Activated CD8-positive, alpha-beta memory T cell treated with anti-CD3 and anti-CD28 coated beads, Interleukin-2, amount 50 U/mL, for 24 hours (primary cell): Measurements from ENCODE around the gene STARD3NL.
"Not testable (repeated sequence)": the region's sequence is repeated elsewhere in the genome, so short reads cannot be mapped to it uniquely, and the experiment has no call there.

Experiments
- DNase-seq: peaks from one replicate; pipeline ENCODE4 v3.0.0-alpha.2; 2020; ENCODE audit errors: extremely low read depth

Gene STARD3NL, protein sequence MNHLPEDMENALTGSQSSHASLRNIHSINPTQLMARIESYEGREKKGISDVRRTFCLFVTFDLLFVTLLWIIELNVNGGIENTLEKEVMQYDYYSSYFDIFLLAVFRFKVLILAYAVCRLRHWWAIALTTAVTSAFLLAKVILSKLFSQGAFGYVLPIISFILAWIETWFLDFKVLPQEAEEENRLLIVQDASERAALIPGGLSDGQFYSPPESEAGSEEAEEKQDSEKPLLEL

DNA sequence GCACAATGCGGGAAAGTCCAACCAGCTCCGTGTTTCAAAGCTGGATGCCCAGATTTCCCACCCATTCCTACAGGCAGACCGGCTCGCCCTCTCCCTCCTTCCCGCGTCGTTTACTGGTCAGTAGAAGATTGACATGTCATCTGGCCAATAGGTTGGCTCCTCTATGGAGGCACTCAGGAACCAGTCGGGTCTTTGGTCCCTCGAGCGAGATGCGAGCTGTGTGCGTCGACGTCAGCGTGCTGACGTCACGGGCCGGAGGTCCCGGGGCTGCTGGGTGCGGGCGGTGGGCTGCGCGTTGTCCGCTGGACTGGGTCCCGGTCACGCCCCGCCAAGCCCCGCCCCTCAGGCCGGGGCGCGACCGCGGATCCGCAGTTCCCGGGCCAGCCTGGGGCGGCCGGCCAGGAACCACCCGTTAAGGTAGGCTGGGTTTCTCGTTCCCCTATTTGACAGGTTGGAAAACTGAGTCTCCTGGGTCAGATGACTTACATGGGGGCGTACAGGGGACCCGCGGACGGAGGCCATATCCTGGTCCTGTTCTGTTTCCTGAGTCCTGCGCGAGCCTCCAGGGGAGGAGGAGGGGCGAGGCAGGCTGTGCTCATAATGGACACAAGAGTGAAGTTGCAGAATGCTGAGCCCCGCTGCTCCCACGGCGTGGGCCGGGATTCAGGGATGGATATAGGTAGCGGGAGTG lies at the start of gene STARD3NL:
Gene STARD3NL, plus strand, starts transcription at position 242 of the 691 bp plus-strand sequence. CDS start 29,260 bp downstream, outside the sequence.
- DNase-seq, result peak; percentile 82

DNA sequence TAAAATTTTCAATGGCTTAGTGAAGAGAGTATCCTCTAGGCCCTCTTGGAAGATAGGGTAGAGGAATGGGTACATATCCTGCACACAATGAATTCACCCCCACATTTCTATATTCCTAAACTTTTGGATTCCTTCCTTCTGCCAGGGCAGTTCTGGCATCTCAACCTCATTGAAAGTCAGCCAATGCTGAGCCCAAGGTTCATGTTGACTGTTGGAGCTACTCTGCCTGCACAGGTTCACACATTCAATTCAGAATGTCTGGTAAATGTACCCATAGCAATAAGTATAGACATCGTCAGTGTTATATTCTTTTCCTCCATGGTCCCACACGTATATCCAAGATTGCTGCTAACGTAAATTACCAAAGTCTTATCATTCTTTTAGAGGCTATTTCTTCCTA lies 48.9 kb upstream of the STARD3NL start:
- no peak for DNase-seq

DNA sequence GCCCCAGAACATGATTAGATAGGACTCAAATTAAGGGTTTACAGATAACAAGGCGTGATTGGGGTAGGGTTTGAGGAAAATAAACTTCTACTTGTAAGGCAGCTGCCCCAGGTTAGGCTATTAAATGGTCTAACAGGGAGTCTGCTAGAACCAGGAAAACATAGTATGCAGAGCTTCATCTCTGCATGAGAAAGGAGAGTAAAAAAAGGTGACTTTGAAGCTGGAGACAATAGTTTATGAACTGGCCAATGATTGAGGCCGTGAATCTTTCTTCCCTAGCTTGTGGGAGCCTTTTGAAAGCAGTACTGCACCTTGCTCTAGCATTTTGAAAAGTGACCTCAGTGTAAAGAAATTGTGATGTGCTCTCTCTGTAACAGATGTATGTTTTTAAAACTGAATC lies 48.5 kb upstream of the STARD3NL start:
- no peak for DNase-seq

DNA sequence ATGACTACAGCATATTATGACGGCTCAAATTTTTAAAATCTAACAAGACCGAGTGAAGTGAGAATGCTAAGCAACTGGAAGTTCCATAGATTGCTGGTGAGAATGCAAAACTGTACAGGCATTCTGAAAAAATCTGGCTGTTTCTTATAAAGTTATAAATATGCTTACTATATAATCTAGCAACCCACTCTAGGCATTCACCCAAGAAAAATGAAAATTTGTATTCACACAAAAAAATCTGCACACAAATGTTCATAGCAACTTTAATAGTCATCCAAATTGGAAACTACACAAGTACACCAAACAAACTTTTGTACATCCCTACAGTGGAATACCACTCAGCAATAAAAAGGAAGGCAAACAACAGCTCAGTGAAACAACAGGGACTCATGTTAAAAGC lies 39.9 kb upstream of the STARD3NL start:
- no peak for DNase-seq

DNA sequence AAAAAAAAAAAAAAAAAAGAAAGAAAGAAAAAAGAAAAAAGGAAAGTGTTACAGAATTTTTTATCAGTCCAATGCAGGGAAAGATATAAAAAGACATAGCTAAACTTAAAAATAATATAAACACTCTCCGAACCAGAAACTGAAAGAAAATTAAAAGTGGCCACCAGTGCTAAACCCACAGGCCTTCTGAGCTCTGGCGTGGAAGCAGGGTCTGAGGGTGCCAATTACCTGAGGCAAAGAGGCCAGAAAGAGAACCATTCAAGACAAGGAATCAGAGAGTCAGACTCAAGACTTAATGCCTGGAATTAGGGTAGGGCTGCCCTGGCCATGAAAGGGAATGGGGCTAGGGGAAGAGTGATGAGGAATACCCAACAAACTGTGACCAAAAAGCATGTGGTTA lies 36.9 kb upstream of the STARD3NL start:
- DNase-seq, result no peak

DNA sequence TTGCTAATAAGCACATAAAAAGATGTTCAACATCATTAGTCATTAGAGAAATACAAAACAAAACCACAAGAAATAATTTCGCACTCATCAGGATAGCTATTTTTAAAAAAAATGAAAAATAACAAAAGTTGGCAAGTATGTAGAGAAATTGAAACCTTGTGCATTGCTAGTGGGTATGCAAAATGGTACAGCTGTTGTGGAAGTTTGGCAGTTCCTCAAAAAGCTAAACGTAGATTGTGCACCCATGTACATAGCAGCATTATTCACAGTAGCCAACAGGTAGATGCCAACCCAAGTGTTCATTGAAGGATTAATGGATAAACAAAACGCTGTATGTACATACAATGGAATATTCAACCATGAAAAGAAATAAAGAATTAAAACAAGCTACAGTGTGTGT lies 35.3 kb upstream of the STARD3NL start:
- no peak for DNase-seq

DNA sequence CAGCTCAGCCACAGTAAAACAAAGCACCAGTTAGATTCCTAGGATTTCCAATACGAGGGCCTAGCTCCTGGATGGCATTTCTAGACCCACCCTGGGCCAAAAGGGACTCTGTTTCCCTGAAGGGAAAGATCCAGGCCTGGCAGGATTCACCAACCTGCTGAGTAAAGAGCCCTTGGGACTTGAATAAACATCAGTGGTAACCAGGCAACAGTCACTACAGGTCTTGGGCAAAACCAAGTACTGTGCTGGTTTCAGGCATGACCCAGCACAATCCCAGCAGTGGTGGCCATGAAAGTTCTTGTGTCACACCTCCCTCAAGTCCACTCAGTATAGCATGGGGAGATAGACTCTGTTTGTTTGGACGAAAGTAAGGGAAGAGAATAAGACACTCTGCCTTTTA lies 31.0 kb upstream of the STARD3NL start:
- DNase-seq, result no peak

DNA sequence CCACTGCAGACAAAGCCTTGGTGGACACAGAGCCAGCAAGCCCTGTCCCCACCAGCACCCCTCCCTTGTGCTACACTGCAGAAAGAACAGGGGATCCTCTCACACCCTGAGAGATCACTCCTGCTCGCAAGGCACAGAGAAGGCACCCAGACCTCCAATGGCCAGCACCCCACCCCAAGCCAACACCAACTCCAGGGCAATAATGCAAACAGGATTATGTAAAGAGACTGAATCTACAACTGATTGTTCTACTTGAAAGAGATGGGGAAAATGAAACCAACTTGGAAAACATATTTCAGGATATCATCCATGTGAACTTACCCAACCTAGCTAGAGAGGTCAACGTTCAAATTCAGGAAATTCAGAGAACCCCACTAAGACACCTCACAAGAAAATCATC lies 26.5 kb upstream of the STARD3NL start:
- DNase-seq, result no peak

DNA sequence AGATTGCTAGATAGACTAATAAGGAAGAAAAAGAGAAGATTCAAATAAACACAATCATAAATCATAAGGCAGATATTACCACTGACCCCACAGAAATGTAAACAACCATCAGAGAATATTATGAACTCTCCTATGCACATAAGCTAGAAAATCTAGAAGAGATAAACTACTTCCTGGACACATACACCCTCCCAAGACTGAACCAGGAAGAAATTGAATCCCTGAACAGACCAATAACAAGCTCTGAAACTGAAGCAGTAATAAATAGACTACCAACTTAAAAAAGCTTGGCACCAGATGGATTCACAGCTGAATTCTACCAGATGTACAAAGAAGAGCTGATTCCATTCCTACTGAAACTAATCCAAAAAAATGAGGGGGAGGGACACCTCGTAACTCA lies 24.5 kb upstream of the STARD3NL start:
- DNase-seq, result no peak

DNA sequence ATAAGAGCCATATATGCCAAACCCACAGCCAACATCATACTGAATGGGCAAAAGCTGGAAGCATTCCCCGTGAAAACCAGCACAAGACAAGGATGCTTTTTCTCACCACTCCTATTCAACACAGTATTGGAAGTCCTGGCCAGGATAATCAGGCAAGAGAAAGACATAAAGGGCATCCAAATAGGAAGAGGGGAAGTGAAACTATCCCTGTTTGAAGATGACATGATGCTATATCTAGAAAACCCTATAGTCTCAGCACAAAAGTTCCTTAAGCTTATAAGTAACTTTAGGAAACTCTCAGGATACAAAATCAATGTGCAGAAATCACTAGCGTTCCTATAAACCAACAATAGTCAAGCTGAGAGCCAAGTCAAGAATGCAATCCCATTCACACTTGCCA lies 23.8 kb upstream of the STARD3NL start:
- no peak for DNase-seq

DNA sequence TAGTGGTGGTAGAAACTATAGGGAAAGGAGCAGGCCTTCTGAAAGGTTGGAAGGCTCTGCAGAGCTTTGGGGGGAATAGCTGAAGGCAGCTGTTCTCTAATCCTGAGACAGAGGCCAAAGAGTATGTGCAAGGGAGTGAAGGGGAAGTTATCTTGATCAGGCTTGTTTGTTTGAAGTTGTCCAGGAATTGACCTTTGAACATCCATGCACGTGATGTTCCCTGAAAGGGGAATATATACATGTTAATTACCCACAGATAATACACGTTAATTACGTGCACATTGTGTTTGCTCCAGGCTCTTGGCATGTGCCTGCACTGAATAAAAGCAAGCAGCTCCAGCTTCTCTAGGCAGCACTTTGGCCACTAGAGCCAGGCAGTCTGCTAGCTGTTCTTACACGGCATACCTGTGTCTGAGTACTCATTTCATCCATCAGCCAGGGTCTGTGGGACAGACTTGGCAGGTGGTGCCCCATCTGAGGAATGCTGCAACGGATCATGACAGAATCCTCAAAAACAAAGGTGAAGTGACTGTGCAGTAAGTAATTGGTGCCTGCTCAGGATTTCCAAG lies 18.0 kb upstream of the STARD3NL start:
- DNase-seq, result no peak

DNA sequence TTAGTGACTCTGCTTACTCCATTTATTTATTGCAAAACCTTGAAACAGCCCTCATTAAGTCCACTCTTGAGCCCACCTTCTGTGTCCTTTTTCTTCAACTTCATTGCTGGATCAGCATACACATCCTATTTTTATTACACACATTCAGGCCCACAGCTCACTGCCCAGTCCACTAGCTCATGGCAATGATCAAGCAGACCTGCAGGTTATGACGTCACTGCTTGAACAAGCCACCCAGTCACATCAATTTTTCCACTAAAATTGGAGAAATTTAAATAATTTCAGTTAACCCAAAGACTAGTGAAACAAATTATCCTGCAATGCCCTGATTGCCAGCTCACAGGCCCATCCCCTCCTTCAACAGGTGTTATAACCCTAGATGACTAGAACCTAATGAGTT lies 16.0 kb upstream of the STARD3NL start:
- no peak for DNase-seq

DNA sequence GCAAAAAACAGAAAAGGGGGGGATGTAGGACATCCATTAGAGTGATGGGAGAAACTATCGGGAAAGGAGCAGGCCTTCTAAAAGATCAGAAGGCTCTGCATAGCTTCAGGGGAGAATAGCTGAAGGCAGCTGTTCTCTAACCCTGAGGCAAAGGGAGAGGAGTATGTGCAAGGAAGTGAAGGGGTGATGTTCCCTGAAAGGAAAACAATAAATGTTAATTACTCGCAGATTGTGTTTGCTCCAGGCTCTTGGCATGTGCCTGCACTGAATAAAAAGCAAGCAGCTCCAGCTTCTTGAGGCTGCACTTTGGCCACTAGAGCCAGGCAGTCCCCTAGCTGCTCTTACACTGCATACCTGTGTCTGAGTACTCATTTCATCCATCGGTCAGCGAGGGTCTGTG lies 14.4 kb upstream of the STARD3NL start:
- no peak for DNase-seq

DNA sequence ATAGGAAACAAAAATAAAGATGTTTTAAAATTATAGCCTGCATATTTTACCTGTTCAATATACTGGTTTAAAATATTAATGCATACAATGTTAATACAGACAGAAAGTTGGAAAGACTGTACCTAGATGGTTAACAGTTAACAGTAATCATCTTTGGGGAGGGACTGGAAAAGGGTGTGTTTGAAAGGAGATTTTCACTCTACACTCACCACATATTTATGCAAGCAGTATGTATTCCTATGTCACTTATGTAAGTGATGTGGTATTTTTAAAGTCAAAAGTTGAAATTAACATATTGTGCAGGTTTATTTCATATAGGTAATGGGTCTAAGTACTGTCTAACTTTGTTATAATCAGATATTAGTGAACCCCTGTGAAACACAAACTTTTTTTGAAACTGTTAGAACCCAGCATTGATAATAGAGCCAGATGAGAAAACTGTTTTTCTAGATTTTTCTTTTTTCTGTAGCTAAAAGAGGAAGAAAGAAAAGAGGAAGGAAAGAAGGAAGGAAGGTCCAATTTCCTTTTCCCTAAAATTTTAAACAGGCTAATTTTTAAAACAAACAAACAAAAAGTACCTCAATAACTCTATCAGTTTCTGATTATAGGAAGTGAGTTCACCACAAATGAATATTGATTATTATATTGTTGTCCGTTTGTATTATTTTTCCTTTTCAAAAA lies 9.0 kb upstream of the STARD3NL start:
- no peak for DNase-seq

DNA sequence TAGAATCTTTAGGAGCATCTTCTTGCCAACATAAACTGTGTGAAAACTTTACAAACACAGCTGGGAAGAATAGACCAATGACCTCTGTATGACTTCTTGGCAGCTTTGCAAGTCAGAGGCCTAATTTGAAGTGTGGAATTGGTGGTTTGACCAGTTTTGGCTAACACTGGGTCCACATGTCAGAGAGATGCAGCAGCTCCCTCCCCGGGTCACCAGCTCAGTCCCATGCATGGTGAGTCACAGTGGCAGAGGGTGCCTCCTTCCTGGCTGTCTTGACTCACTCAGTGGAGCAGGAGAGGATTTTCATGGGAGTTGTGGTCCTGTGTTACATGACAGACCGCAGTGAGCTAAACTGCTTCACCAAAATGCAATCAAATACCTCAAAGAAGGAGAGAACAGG lies 8.2 kb upstream of the STARD3NL start:
- no peak for DNase-seq

DNA sequence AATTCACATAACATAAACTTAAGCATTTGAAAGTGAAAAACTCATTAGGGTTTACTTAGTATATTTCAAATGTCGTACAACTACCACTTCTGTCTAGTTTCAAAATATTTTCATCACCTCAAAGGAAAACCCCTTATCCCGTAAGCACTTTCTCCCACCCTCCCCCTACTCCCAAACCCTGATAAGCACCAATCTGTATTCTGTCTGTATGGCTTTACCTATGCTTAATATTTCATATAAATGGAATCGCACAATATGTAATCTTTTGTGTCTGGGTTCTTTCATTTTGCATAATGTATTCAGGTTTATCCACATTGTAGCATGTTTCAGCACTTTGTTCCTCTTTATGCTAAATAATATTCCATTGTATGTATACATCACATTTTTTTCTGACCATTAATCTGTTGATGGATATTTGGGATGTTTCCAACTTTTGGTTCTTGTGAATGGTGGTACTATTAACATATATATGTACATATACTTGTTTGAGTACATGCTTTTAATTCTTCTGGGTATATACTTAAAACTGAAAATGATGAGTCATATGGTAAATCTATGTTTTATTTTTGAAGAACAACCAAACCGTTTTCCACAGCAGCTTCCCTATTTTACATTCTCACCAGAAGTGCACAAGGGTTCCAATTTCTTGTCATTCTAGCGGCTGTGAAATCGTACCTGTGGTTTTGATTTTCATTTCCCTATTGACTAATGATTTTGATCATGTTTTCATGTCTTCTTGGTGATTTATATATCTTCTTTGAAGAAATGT lies 6.2 kb upstream of the STARD3NL start:
- no peak for DNase-seq

DNA sequence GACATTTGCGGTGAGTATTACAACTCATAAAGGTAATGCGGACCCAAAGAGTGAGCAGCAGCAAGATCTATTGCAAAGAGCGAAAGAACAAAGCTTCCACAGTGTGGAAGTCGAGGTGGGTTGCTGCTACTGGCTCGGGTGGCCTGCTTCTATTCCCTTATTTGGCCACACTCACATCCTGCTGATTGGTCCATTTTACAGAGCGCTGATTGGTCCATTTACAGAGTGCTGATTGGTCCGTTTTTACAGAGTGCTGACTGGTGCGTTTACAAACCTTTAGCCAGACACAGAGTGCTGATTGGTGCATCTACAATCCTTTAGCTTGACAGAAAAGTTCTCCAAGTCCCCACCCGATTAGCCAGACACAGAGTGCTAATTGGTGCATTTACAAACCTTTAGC lies 2.5 kb upstream of the STARD3NL start:
- DNase-seq, result not testable (repeated sequence)

DNA sequence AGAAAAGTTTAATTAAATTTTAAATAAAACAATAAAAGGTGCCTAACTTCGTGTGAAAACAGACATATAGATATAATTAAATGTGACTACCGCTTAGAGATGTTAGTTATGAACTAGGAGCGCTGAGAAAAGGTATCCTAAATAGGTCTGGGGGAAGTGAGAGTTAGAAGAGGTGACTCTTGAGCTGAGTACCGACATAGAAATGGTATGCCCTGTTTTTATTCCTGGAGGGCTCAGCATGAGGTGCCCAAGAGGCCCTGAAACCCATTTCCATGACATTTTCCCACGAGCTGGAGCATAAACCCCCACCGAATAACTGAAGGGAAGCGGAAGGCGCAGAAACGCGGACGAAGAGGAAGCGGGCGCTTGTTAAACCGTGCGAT lies 433 bp upstream of the STARD3NL start:
- no peak for DNase-seq

DNA sequence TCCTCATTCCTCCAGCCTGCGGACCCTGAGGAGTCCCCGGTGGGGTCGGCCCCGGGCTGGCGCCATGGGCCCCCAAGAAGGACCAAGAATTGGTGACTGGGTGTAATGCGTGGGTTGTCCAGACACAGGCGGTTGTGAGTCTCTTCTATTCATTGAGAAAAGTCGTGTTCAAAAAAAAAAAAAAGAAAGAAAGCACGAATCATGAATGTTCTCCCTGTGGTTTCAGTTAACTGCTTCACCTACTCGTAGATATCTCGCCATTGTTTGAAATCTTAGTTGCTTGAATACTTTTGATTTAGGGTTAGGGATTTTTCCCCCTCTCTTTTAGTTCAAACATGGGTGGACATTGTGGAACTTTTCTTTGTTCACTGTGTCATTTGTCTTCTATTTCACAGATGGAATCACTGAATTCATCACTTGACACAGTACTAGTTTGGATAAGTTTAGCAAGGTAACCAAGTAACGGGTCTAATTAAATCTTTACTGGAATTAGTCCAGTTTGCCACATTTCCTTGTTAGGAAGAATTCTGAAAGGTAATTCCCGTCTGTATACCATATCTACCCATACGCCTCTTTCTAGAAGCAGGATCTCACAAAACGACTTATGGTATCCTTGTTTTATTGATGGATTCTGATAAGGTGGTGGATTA lies 775 bp downstream of the STARD3NL start:
- peak; percentile 17 for DNase-seq

DNA sequence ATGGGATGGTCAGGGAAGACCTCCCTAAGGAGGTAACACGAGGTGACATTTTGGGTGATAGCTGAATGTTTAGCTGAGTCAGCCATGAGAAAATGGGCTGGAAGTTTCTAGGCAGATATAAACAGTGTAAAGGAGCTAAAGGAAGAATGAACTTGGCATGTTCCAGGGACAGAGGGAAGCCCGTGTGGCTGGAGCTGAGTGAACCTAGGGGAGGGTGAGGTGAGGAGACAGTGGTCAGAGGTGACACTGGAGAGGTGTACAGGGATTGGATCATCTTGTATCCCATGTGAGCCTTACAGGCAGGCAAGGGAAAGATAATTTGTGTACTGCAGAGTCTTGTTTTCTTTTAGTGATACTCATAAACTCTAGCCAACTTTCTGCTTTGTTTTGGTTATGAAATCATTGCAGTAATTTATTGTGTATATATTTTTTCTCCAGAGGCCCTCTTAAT lies 1.8 kb downstream of the STARD3NL start:
- DNase-seq, result no peak

DNA sequence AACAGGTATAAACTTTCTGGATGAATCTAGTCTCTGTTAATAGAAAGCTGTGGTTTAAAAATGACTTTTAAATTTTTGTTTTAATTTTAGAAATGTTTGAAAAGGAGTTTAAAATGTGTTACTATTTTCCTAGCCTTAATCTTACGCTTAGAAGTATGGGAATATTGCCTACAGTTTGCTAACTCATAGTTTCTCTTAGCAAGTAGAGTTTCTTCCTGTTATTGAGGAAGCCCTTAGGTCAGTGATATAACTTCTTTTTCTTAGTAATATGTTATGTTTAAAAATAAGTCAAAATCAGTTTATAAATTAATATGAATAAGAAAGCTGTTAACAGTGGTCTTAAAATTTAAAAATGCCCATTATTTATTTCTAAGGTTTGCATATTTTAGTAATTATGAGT lies 3.1 kb downstream of the STARD3NL start:
- DNase-seq, result no peak

DNA sequence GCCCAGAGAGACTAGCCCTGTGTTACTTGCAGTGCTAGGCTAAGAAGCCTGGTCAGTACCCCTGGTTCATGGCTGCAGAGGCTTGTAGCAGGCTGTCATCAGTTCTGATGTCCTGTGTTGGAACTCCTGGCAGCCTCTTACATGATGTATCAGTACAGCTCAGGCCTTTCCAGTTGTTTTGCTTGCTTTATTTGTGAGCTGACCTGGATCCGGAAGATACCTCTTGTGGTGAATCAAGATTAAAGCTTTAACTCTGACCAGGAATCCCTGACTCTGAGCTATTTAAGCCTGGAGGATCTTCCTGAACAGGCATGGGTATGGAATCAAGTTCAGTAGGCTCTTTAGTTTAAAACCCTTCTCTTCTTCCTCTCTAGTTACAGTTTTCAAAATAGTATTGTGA lies 4.4 kb downstream of the STARD3NL start:
- no peak for DNase-seq
